ENCODE measurements around the gene ZFAND3.

GRCh38 chr6:37809197-37809543 lies 10.4 kb upstream of the ZFAND3 start:
- TF ChIP-seq CBX3 (IDR thresholded peaks at IDR 0.05; ENCODE audit: low read depth) (no peak), EZH2 (IDR thresholded peaks at IDR 0.05) (no peak), POLR2AphosphoS5 (IDR thresholded peaks at IDR 0.05; ENCODE audit: low read depth, low read length) (no peak), POLR2A (IDR thresholded peaks at IDR 0.05; ENCODE audit: borderline replicate concordance, extremely low read depth, insufficient read depth, insufficient read length) (no peak), MAX (IDR thresholded peaks at IDR 0.05) (no peak)
- TF ChIP-seq, protein P1, sequence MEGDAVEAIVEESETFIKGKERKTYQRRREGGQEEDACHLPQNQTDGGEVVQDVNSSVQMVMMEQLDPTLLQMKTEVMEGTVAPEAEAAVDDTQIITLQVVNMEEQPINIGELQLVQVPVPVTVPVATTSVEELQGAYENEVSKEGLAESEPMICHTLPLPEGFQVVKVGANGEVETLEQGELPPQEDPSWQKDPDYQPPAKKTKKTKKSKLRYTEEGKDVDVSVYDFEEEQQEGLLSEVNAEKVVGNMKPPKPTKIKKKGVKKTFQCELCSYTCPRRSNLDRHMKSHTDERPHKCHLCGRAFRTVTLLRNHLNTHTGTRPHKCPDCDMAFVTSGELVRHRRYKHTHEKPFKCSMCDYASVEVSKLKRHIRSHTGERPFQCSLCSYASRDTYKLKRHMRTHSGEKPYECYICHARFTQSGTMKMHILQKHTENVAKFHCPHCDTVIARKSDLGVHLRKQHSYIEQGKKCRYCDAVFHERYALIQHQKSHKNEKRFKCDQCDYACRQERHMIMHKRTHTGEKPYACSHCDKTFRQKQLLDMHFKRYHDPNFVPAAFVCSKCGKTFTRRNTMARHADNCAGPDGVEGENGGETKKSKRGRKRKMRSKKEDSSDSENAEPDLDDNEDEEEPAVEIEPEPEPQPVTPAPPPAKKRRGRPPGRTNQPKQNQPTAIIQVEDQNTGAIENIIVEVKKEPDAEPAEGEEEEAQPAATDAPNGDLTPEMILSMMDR (IDR thresholded peaks at IDR 0.05 in 2 of 3, conservative IDR thresholded peaks at IDR 0.05 in 1 of 3; ENCODE audit: borderline replicate concordance in 1 of 3, insufficient read depth in 1 of 3, low read depth in 2 of 3, low read length in 2 of 3): no peak
